HG02623 (cell line): ENCODE measurements around the gene PINK1.

Experiments
- ATAC-seq: cut with Tn5 transposase; IDR thresholded peaks from one replicate; pipeline ENCODE4 v1.9.1; 2021; ENCODE audit warnings: moderate library complexity; ENCODE audit not compliant: unreplicated experiment

PINK1 gene

DNA sequence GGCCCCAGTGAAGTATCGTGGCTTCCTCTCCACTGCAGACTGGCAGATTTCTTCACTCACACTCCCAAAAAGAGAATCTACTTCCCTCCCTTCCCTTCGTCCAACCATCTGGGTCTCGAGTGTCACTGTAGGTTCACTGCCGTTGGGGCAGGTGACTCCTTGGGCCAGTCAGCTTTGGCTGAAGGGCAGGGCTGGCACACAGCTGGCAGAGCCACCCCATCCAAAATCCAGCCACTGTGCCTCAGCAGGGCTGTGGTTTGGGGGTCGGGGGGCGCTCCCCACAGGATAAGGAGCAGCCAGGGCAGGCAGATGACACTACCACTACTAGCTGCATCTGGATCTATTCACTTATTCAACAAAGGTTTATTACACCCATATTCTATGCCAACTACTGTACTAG lies 9.8 kb downstream of the PINK1 start:
- no peak for ATAC-seq

DNA sequence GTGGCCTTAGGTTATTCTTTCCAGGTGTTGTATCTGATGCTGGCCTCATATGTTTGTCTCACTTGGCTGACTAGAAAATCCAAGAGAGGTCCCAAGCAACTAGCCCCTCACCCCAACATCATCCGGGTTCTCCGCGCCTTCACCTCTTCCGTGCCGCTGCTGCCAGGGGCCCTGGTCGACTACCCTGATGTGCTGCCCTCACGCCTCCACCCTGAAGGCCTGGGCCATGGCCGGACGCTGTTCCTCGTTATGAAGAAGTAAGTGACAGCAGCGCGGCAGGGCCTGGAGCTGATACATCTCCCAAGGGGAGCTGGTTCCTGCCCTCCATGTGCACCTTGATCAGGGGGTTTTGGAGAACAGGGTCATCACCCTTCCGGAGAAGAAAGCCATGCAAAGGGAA lies 11.2 kb downstream of the PINK1 start:
- no peak for ATAC-seq

DNA sequence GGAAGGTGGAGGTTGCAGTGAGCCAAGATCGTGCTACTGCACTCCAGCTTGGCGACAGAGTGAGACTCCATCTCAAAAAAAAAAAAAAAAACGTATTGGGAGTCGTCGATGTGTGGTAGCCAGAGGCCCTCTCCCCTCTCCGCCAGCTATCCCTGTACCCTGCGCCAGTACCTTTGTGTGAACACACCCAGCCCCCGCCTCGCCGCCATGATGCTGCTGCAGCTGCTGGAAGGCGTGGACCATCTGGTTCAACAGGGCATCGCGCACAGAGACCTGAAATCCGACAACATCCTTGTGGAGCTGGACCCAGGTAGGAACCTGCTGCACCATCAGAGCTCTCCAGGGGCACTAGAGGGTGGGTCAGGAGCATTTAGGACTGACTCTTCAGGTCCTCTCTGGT lies 12.2 kb downstream of the PINK1 start:
- no peak for ATAC-seq

DNA sequence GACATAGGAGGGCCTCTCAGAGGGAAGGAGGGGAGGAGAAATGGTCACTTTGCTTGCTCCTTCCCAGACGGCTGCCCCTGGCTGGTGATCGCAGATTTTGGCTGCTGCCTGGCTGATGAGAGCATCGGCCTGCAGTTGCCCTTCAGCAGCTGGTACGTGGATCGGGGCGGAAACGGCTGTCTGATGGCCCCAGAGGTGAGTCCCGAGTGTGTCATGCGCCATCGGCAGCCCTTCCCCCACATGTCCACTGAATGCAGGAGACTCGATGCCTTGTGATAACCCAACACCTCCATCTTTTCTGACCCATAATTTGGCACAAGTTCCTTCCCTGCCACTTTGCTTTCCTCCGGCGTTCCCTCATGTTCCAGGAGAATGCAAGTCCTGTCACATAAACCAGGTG lies 15.2 kb downstream of the PINK1 start:
- no peak for ATAC-seq

DNA sequence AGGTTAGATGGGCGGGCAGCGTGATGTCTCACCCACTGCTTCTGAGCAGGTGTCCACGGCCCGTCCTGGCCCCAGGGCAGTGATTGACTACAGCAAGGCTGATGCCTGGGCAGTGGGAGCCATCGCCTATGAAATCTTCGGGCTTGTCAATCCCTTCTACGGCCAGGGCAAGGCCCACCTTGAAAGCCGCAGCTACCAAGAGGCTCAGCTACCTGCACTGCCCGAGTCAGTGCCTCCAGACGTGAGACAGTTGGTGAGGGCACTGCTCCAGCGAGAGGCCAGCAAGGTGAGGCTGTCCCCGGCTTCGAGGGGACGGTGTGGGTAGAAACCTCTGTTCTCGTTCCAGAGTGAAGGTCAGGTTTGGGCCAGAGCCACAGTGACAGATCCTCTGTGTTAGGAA lies 15.7 kb downstream of the PINK1 start:
- ATAC-seq, result no peak

DNA sequence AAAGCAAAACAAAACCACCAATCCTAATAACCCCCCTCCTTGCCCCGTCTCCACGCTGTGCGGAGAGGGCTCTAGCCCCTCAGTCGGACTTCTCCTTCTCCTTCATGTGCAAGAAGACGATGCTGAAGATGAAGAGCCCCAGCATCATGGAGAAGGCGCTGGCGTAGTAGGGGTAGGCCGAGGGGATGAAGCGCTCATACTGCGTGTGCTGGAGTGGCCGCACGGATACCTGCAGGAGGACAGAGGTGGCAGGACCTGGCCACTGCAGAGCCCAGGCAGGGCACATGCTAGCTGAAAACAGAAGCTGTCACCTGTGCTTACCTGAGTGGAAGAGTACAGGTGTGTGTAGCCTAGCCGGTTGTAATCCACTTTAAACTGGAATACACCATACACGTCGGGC lies 19.0 kb downstream of the PINK1 start:
- ATAC-seq, result no peak

DNA sequence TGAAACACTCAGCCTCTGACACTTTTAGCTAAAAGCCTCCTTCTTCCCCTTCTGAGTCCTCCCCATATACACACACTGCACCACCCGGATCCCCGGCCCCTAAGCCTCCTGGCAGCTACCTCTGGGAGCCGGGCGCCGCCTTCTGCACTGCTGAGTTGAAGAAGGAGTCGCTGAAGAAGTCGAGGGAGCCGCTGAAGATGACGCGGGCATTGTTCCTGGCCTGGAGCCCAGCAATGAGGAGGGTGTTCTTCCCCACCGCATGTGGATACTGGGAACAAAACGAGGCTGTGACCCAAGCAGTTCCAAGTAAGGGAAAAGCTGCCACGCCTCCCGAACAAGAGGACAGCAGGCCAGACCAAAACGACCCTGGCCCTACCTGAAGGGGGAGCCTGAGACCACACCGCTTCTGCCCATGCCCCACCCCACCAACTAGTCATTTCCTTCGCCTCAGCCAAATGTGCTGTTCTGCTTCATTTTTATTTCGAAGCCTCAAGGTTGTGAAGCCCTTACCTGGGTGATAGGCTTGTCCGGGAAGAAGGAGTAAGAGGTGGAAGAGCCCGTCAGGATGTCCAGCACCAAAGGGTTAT lies 20.9 kb downstream of the PINK1 start:
- no peak for ATAC-seq

DNA sequence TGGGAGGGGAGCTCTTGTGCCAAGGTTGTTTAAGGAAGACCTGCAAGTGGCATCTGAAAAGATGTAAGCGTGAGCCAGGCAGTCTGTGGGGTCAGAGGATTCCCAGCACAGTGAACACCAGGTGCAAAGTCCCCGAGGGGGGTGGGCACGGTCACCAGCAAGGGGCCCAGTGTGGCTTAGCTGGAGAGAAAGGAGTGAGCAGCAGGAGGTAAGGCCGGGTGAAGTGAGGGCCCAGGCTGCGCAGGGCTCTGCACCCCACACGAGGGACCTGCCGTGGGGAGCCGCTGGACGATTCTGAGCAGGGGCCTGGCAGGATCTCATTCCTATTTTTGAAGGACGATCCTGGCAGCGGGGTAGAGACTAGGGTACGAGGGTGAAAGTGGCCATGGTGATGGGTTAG lies 23.8 kb downstream of the PINK1 start:
- ATAC-seq, result no peak

DNA sequence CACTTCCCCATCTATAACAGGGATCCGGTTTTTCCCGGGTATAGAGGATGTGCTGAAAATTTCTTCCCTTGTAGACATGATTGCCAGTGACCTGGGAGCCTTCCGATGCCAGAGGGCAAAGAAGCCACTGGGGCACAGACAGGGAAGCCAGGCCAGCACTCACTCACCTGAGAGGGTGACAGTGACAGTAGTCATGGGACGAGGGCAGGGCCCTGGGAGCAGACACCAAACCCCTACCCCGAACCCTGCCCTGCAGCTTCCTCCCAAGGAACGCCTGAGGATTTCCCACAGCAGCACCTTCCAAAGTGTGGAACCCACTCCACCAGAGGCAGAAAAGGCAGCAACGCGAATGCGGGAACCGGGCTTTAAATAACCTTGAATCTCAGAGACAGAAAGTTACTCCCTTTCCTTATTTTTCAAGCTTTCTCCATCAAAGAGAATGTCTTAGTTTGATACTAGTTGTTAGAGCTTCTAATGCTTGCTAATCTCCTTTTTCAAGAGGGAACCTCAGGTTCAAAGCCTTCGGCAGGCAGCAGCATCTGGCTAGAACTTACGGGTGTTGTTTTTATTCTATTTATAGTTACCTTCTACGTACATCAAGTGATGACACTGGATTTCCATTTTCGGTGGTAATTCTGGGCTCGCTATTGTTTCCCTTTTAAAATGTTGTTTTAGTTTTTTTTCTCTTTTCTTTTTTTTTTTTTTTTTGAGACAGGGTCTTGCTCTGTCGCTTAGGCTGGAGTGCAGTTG lies 25.1 kb downstream of the PINK1 start:
- ATAC-seq, result no peak

DNA sequence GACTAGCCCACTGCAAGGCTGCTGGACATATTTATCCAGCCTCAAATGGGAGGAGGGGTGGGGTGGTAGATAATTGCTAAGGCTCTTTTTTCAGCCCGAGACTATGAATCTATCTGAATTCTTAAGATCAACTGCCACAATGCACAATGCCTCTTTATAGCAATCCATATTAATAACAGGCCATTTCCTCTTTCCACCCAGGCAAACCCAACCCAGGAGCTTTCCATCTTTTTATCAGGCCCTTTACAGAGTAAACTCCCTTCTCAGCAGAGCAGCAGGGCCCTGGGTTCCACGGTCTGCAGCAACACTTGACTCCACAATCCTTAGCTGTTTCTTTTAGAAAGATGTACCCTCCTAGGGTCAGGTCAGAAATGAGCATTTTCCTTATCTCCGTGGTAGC lies 27.1 kb downstream of the PINK1 start:
- ATAC-seq, result no peak

DNA sequence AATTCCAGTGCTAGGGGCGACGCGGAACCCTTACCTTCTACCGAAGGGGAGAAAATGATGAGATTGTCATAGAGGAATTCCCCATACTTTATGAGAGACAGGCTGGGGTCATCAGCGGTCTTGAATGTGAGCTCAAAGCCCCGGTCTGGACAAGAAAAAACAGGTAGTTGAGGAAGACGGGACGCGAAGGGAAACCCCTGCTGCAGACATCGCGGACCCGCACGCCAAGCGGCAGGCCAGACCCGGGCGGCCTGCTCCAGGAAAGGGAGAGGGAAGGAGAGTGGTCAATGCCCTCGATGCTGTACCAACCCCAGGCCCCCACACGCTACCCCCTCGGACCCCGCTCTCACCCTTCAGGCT lies 27.6 kb downstream of the PINK1 start:
- ATAC-seq, result no peak

DNA sequence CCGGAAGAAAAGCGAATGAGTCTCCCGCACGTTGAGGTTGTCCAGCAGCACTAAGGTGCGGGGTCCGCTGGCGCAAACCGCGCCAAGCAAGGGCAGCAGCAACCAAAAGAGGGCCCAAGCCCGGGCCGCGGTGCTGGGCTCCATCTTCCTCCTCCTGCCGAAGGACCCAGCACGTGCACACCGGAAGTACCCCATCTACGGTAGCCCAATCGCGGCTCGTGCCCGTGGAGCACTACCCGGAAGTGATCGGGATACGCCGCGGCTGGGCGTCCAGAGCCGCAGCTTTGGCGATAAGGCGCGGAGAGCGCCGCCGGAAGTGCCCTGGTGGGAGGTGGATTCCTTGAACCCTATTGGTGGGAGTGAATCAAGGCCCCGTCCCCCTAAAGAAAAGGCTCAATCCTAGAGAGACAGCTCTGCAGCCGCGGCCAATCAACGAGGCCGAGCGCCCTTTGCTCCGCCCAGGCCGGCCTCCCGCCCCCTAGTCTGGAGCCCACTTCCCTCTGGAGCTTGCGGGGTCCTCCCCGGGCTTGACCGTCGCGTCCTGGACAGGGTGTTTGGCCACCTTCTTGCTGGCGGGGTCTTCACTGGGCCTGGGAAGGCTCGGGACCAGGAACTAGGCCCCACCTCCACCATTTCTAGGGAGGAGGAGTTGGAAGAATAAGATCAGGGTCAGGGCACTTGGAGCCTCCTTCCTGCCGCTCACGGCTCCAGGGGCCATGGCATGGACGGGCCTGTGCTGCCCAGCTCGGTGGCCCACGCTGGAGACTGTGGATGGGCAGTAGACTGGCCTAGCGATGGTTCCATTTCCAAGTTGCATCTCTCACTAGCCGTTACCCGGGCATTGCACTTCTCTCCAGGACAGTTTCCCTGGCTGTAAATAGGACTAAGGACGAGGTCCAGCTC lies 28.2 kb downstream of the PINK1 start, which contains the start of gene DDOST:
DDOST (minus strand) TSS at position 163 of the 903 bp plus-strand sequence; CDS start at position 144, 19 bp downstream.
- peak; percentile 95 for ATAC-seq

DNA sequence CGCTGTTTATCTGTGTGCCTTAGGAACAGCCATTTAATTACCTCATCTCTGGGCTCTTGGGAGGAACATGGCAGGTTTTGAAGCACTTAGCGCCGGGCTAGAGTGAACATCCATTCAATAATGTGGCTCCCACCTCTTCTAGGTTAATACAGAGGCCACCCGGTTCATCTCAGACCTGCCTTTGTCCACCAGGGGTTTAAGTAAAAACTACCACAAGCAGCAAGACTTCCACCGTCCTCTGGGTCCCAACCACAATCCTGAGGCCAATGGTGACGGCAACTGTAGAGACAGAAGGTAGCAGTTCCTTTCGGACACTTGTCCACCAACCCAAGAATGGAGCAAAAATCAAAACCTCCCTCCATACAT lies 28.8 kb downstream of the PINK1 start:
- ATAC-seq, result no peak

DNA sequence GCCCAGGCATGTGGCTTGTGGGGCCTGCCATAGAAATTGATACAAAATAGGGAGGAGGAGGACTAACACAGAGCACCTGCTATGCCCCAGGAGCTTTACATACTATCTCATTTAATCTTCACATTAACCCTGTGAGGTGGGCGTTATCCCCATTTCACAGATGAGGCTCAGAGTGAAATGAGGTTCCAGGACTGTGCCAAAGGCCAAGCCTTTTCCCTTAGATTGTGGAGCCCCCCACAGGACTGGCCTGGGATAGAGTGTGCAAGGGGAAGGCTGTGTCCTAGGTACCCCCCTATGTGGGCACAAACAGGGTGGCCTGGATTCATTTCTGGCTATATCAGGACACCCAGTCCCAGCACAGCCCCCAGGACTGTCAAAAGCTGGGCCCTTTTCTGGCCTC lies 30.1 kb downstream of the PINK1 start:
- no peak for ATAC-seq

DNA sequence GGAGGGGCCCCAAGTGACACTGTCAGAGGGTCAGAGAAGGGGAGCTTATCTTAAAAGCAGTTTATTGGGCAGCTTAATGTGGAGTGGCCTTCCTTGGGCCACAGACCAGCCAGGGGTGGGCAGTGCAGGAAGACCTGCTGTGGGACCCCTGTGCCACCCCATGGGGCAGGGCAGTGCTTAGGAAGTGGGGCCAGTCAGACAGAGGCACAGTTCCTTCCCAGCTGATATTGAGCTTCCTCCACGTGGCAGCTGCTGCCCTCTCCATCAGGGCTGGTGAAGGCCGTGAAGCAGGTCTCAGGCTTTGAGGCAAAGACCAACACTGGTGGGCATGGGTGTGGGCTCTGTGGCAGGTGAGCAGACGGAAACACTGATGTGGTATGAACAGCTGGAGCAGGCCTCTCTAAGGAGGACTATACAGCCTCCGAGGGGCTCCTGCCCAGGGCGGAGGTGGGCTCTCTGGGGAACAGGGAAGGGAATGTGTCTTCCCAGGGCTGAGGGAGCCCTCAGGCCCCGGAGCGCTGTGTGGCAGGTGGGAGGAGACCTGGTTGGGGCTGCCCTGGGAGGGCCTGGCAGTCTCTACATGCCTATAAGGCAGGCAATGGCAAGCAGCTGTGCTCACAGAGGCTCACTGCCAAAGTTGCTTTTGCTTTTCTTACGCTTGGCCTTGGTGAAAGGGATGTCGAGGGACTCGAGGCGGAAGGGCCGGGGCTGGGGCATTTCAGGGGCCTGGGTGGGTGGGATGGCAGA lies 30.9 kb downstream of the PINK1 start:
- ATAC-seq, result no peak

DNA sequence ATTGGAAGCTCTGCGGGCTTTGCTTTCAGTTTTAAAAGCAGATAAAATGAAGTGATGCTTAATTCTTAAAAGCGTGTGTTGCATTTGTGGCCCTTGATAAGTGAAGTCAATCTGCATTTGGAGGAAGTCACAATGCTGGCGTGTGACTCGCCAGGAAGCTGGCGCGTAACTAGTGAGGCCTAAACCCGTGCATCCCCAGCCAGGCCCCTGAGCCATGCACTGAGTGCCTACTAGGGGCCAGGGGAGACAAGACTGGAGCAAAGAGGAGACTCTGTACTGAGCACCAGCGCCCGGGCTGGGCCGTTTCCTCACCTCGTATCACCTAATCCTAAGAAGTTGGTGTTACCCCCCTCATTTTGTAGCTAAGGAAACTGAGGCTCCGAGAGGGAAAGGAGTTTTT lies 32.5 kb downstream of the PINK1 start:
- no peak for ATAC-seq

DNA sequence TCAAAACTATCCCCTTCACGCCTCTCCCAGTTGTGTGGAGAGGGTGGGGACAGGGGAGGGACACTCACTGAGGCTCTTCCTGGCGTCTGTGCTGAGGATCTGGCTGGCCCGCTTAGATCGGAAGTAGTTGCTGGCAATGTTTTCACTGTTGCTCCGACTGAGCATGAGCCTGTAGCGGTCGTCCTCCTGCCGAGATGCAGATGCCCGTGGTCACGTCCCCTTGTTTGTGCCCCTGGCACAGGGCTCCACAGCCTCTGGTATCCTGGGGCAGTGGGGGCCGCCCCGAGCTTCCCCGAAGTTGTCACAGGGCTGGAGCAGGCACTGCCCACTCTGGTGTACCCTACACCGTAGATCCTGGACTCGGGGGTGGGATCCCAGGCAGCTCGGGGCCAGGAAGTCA lies 32.9 kb downstream of the PINK1 start:
- no peak for ATAC-seq

DNA sequence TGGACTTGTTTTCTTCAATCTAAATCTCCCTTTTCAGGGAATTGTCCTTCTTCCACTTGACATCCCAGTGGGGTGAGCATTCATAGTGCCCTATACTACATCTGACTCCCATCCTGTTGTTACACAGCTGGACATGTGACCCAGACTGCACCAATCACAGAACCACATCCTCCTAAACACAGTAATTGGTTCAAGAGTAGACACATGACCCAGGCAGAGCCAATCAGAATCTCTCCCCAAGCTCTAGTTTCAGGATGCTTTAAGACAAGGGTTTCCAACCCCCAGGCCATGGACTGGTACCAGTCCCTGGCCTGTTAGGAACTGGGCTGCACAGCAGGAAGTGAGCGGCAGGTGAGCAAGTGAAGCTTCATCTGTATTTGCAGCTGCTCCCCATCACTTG lies 33.5 kb downstream of the PINK1 start:
- ATAC-seq, result no peak

DNA sequence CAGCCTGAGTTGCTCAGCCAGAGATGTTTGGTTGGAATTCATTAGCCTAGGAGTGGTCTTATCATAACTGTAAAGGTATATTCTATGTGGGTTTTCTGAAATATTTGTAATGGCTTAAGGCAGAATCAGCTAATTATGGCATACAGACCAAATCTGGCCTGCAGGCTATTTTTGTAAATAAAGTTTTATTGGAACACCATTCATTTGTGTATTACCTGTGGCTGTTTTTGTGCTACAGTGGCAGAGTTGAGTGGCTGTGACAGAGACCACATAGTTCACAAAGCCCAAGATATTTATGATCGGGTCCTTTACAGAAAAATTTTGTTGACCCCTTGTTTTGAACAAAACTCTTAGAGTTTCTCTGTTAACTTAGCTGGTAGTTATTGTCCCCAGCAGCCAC lies 35.3 kb downstream of the PINK1 start:
- ATAC-seq, result no peak

DNA sequence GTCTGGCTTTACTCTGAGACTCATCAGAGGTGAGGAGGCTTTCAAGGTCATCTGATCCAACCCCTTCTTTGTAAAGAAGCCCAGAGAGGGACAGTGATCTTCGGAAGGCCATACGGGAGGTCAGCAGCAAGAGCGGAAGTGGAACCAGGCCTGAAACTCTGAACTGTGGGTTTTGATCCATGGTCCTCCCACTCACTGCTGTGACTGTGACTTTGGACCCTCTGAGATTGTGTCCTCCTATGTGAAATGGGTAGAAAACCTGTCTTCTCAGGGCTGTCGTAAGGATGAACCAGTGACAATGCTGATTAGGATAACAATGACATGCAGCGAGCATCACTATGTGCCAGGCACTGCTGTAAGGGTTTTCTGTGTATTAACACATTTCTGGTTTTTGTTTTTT lies 37.7 kb downstream of the PINK1 start:
- ATAC-seq, result no peak

DNA sequence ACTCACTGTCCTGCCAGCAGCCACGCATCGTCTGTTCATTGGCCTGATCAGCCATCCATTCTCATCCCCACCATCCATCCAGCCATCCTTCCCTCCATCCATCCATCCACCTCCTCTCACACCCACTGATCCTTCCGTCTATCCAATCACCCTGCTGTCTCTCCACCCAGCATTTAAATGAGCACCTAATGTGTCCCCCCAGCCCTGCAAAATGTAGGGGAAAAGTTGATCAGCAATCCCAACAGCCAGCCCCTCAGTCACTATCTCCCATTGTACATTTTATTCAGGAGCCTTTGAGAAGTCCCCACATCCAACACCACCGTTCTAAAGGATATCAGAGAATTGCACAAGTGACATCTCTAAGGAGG lies 39.0 kb downstream of the PINK1 start:
- no peak for ATAC-seq
